ENCODE data around the gene MCM8.
"Not testable (repeated sequence)": the region's sequence is repeated elsewhere in the genome, so short reads cannot be mapped to it uniquely, and the experiment has no call there.

Gene MCM8

GRCh38 chr20:6007529-6008103, 57.2 kb downstream of the MCM8 start:
- no peak for DNase-seq

GRCh38 chr20:6008254-6008653, 57.8 kb downstream of the MCM8 start:
- no peak for DNase-seq

- no peak for DNase-seq
Measured at GRCh38 chr20:6012179-6012578, 61.7 kb downstream of the MCM8 start.

- DNase-seq: no peak
Measured at GRCh38 chr20:6014017-6014416, 63.6 kb downstream of the MCM8 start.

GRCh38 chr20:6014957-6015356, 64.5 kb downstream of the MCM8 start:
- no peak for DNase-seq

- DNase-seq: no peak
Measured at GRCh38 chr20:6017467-6017866, 67.0 kb downstream of the MCM8 start.

GRCh38 chr20:6017880-6018279, 67.4 kb downstream of the MCM8 start:
- no peak for DNase-seq

- no peak for DNase-seq
Measured at GRCh38 chr20:6024768-6025167, 74.3 kb downstream of the MCM8 start.

- DNase-seq: no peak
Measured at GRCh38 chr20:6026051-6026450, 75.6 kb downstream of the MCM8 start.

GRCh38 chr20:6028818-6029217, 78.4 kb downstream of the MCM8 start:
- DNase-seq: no peak

- DNase-seq: no peak
Measured at GRCh38 chr20:6029538-6029937, 79.1 kb downstream of the MCM8 start.

- DNase-seq: no peak
Measured at GRCh38 chr20:6030453-6031080, 80.1 kb downstream of the MCM8 start.

- DNase-seq: not testable (repeated sequence)
Measured at GRCh38 chr20:6032907-6033306, 82.5 kb downstream of the MCM8 start.

GRCh38 chr20:6034134-6034969, 83.9 kb downstream of the MCM8 start:
- DNase-seq: no peak

GRCh38 chr20:6036213-6036612, 85.8 kb downstream of the MCM8 start:
- no peak for DNase-seq

- DNase-seq: no peak
Measured at GRCh38 chr20:6037082-6037481, 86.6 kb downstream of the MCM8 start.

- DNase-seq: no peak
Measured at GRCh38 chr20:6038256-6038655, 87.8 kb downstream of the MCM8 start.

- DNase-seq: no peak
Measured at GRCh38 chr20:6039766-6040165, 89.3 kb downstream of the MCM8 start.

GRCh38 chr20:6040540-6040939, 90.1 kb downstream of the MCM8 start:
- no peak for DNase-seq

- no peak for DNase-seq
Measured at GRCh38 chr20:6040958-6041807, 90.7 kb downstream of the MCM8 start.

GRCh38 chr20:6041808-6042265, 91.4 kb downstream of the MCM8 start:
- DNase-seq: no peak

GRCh38 chr20:6044115-6044514, 93.7 kb downstream of the MCM8 start:
- no peak for DNase-seq

- no peak for DNase-seq
Measured at GRCh38 chr20:6045566-6045965, 95.1 kb downstream of the MCM8 start.

Data from activated T-cell treated with anti-CD3 and anti-CD28 coated beads for 4 hours (primary cell).